Thyroid gland (tissue), 4 donors: ENCODE data around the gene ADGRB3.

ENCODE experiments used
- CTCF ChIP-seq, 6 experiments: fragments of 200-600 bp in 3 of 6; fragments of 450-650 bp in 3 of 6; sonication (generic) in 3 of 6; IDR thresholded peaks; one replicate each; pipeline ENCODE4 v1.5.1; 2016 to 2019; ENCODE audit warnings: antibody characterized with exemption in 6 of 6, mild to moderate bottlenecking in 2 of 6, inconsistent platforms in 1 of 6, moderate library complexity in 1 of 6
- POLR2A ChIP-seq, 2 donors: fragments of 450-650 bp; IDR thresholded peaks; one replicate each; pipeline ENCODE4 v1.6.1; 2017; ENCODE audit warnings: antibody characterized with exemption in 2 of 2, mild to moderate bottlenecking in 2 of 2, moderate library complexity in 1 of 2

DNA sequence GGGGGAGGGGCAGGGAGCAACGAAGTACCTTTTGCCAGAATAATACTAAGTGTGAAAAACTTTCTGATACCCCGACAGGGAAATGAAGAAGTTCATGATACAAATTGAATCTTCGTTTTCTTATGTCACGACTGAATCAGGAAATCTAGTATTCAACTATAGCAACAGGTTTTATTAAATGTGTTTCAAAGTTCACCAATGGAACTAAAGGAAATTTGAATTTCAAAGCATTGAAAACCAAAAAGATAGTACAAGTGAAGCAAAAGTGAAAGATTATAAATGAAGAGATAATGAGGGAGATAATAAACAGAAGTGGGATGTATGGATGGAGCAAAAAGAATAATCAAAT lies 333.2 kb downstream of the ADGRB3 start:
- no peak for TF ChIP-seq CTCF (IDR thresholded peaks at IDR 0.05)
- TF ChIP-seq POLR2A (IDR thresholded peaks at IDR 0.05) = no peak
